Body of pancreas (tissue), 4 donors: ENCODE measurements around the gene CDK5RAP2.

Experiments used
- CTCF ChIP-seq, 7 experiments: fragments of 450-650 bp in 4 of 7; fragments of 200-600 bp in 3 of 7; sonication (generic) in 3 of 7; IDR thresholded peaks; one replicate each; pipeline ENCODE4 v1.5.1; 2016 to 2019; ENCODE audit warnings: antibody characterized with exemption in 7 of 7
- POLR2A ChIP-seq, 3 donors: fragments of 450-650 bp; IDR thresholded peaks; one replicate each; pipeline ENCODE4 v1.6.1; 2016; ENCODE audit warnings: antibody characterized with exemption in 3 of 3, mild to moderate bottlenecking in 2 of 3

- TF ChIP-seq CTCF (IDR thresholded peaks at IDR 0.05) (no peak), POLR2A (IDR thresholded peaks at IDR 0.05) (no peak)
Observed at GRCh38 chr9:120536949-120537640, 42.9 kb downstream of the CDK5RAP2 start.
